Endodermal cell (in vitro differentiated cells): ENCODE measurements around the gene ACOX1. TPM values are rescaled to one million over a fixed set of nuclear protein-coding genes. Genes with fewer than 3 reads are reported as not detected.

Experiments
- DNase-seq: peaks from one replicate; pipeline ENCODE4 v3.0.0-alpha.2; 2017
- H3K27ac ChIP-seq: 2 replicates; pipeline ENCODE4 v1.5.1; 2013; ENCODE audit warnings: mild to moderate bottlenecking, low read depth, low read length, moderate library complexity
- H3K27me3 ChIP-seq: 2 replicates; pipeline ENCODE4 v1.6.1; 2013; ENCODE audit warnings: mild to moderate bottlenecking, low read length, moderate library complexity; ENCODE audit not compliant: insufficient read depth, control insufficient read depth, poor library complexity, severe bottlenecking
- H3K36me3 ChIP-seq: 2 replicates; pipeline ENCODE4 v1.7.0; 2013; ENCODE audit warnings: mild to moderate bottlenecking, low read length, moderate library complexity; ENCODE audit not compliant: control insufficient read depth, insufficient read depth
- H3K4me1 ChIP-seq: one replicate; pipeline ENCODE4 v1.7.0; 2013; ENCODE audit warnings: low read length; ENCODE audit not compliant: control insufficient read depth, insufficient read depth
- H3K4me3 ChIP-seq: 2 replicates; pipeline ENCODE4 v1.5.1; 2013; ENCODE audit warnings: mild to moderate bottlenecking, low read length, moderate library complexity
- H3K9ac ChIP-seq: 2 replicates; pipeline ENCODE4 v1.6.1; 2013; ENCODE audit warnings: mild to moderate bottlenecking, low read length, moderate library complexity; ENCODE audit not compliant: poor library complexity, severe bottlenecking; ENCODE audit errors: extremely low read depth
- H3K9me3 ChIP-seq: 2 replicates; pipeline ENCODE4 v1.6.1; 2013; ENCODE audit warnings: mild to moderate bottlenecking, low read length, moderate library complexity; ENCODE audit not compliant: control insufficient read depth
- H3K27ac Mint-ChIP-seq: 2 replicates; pipeline ENCODE4 v1.8.0; 2020; ENCODE audit warnings: mixed read lengths
- H3K27me3 Mint-ChIP-seq: 2 replicates; pipeline ENCODE4 v1.8.0; 2021; ENCODE audit warnings: mild to moderate bottlenecking, mixed read lengths; ENCODE audit not compliant: insufficient read depth
- H3K36me3 Mint-ChIP-seq: 2 replicates; pipeline ENCODE4 v1.8.0; 2020; ENCODE audit warnings: low read depth, mixed read lengths
- H3K4me1 Mint-ChIP-seq: 2 replicates; pipeline ENCODE4 v1.8.0; 2020; ENCODE audit warnings: mixed read lengths
- H3K4me3 Mint-ChIP-seq: 2 replicates; pipeline ENCODE4 v1.8.0; 2020; ENCODE audit warnings: mild to moderate bottlenecking, moderate library complexity, mixed read lengths
- H3K9me3 Mint-ChIP-seq: 2 replicates; pipeline ENCODE4 v1.8.0; 2020; ENCODE audit warnings: mild to moderate bottlenecking, mixed read lengths
- WGBS, 2 experiments: methylation state at CpG; one replicate each; pipeline versions ENCODE4 v1.1.5 to v1.1.7; 2013; ENCODE audit warnings: missing lambda C conversion rate in 2 of 2, mixed read lengths in 1 of 2; ENCODE audit not compliant: insufficient coverage in 1 of 2, insufficient read length in 1 of 2; 5-methylcytosine and 5-hydroxymethylcytosine counted together
- total RNA-seq, 2 donors: library from RNA; stranded (reverse); fragmentation: NEBNext Ultra II Directional in 1 of 2; extraction: Animal tissue kit (Norgen Biotek cat#: 25700) in 1 of 2; gene quantifications; 2 replicates in 1 of 2; 3 replicates in 1 of 2; pipeline ENCODE4 v1.2.1, GENCODE V29; 2021
- TF ChIP-seq, protein P1 (sequence below): fragments of 200-600 bp; sonication (generic); conservative IDR thresholded peaks from 2 replicates; pipeline ENCODE4 v1.5.0; 2021; ENCODE audit warnings: antibody characterized with exemption, mild to moderate bottlenecking

The ACOX1 gene
- total RNA-seq, 2 donors from 2014 or later: 28.6 to 37.1 TPM

DNA sequence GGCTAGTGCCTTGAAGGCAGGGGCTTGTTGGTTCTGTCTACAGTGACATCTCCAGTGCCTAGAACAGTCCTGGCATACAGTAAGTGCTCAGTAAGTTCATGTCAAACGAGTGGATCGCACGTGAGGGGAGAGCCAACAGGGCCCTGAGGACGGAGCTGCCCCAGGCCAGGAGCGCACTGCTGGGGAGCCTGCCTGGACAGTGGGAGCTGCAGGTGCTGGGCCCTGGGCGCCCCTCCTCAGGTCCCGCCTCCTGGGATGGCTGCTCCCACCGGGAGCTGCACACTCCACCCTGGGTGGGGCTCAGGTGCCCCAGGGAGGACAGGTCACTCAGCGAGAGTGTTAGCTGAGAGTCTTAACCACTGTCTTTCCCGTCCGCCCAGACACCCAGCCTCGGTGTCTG lies 46.3 kb upstream of the ACOX1 start:
- Mint-ChIP-seq H3K4me3 (no peak overlapping the region), H3K36me3 (no peaks in the 10 kb centered on the region), H3K27me3 (peaks cover 5% of the 10 kb centered on the region), H3K9me3 (no peaks in the 10 kb centered on the region), H3K27ac (no peak overlapping the region), H3K4me1 (peaks cover 12% of the 10 kb centered on the region)
- Histone ChIP-seq H3K27ac (no peak overlapping the region), H3K9ac (no peak overlapping the region), H3K9me3 (no peaks in the 10 kb centered on the region), H3K27me3 (no peaks in the 10 kb centered on the region), H3K4me3 (no peak overlapping the region), H3K36me3 (no peaks in the 10 kb centered on the region), H3K4me1 (peaks cover 4% of the 10 kb centered on the region)
- WGBS, 2 experiments: 92 to 99% methylated on average over 7 to 12 of the region's 12 CpGs
- DNase-seq: no peak
- TF ChIP-seq, protein P1, sequence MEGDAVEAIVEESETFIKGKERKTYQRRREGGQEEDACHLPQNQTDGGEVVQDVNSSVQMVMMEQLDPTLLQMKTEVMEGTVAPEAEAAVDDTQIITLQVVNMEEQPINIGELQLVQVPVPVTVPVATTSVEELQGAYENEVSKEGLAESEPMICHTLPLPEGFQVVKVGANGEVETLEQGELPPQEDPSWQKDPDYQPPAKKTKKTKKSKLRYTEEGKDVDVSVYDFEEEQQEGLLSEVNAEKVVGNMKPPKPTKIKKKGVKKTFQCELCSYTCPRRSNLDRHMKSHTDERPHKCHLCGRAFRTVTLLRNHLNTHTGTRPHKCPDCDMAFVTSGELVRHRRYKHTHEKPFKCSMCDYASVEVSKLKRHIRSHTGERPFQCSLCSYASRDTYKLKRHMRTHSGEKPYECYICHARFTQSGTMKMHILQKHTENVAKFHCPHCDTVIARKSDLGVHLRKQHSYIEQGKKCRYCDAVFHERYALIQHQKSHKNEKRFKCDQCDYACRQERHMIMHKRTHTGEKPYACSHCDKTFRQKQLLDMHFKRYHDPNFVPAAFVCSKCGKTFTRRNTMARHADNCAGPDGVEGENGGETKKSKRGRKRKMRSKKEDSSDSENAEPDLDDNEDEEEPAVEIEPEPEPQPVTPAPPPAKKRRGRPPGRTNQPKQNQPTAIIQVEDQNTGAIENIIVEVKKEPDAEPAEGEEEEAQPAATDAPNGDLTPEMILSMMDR: no peak

DNA sequence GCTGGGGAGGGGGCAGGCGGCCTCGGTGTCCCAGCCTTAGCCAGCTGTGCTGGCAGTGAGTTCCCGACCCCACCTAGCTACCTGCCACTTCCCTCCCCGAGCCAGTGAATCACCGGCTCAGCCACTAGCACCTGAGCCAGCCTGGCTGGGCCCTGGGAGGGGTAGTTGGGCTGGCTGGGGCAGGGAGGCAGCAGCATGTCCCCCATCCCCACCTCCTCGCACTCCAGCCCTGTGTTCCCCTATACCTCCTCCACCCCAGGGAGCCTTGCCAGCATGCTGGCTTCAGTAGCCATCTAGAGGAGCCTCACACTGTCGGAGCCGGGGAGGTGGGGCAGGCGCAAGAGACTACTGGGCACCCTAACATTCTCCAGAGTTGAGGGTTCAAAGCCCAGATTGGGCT lies 45.4 kb upstream of the ACOX1 start:
- no peaks in the 10 kb centered on the region for H3K4me1 ChIP-seq
- Mint-ChIP-seq H3K27me3 (peaks cover 5% of the 10 kb centered on the region), H3K9me3 (no peaks in the 10 kb centered on the region), H3K36me3 (no peaks in the 10 kb centered on the region), H3K4me1 (peaks cover 6% of the 10 kb centered on the region), H3K27ac (no peak overlapping the region), H3K4me3 (no peak overlapping the region)
- DNase-seq: no peak
- TF ChIP-seq, protein P1: no peak
- H3K9me3 ChIP-seq: no peaks in the 10 kb centered on the region
- WGBS, 2 experiments: 88 to 90% methylated on average over 2 to 9 of the region's 9 CpGs
- H3K4me3 ChIP-seq: no peak overlapping the region
- H3K27ac ChIP-seq: no peak overlapping the region
- no peaks in the 10 kb centered on the region for H3K27me3 ChIP-seq
- no peaks in the 10 kb centered on the region for H3K36me3 ChIP-seq
- H3K9ac ChIP-seq: no peak overlapping the region

DNA sequence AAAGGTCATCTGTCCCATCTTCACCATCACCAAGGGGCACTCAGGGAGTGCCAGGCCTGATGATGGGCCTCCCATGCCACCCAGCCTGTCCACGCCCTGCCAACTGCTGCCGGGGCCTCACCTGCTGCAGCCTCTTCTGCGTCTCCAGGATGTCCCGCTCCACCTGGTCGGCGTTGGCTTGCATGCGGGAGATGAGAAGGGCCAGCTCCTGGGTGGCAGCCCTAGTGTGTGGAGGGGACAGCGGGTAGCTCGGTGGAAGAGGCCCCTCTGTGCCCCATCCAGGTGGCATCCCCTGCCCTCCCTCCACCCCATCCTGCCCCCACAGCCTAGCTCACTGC lies 44.9 kb upstream of the ACOX1 start:
- Histone ChIP-seq H3K9me3 (no peaks in the 10 kb centered on the region), H3K9ac (no peak overlapping the region)
- H3K4me1 Mint-ChIP-seq: peaks cover 4% of the 10 kb centered on the region

More for the DNA sequence above, 44.9 kb upstream of the ACOX1 start:
- no peak for DNase-seq
- peaks cover 5% of the 10 kb centered on the region for H3K27me3 Mint-ChIP-seq
- no peaks in the 10 kb centered on the region for H3K4me1 ChIP-seq
- no peak overlapping the region for H3K4me3 Mint-ChIP-seq
- no peaks in the 10 kb centered on the region for H3K36me3 ChIP-seq
- no peak overlapping the region for H3K27ac Mint-ChIP-seq
- no peaks in the 10 kb centered on the region for H3K27me3 ChIP-seq
- no peak overlapping the region for H3K4me3 ChIP-seq
- 89 to 98% methylated on average over 8 to 9 of the region's 9 CpGs for WGBS, 2 experiments
- TF ChIP-seq, protein P1: no peak
- no peaks in the 10 kb centered on the region for H3K36me3 Mint-ChIP-seq
- H3K9me3 Mint-ChIP-seq: no peaks in the 10 kb centered on the region
- H3K27ac ChIP-seq: no peak overlapping the region
